B cell (primary cell): Measurements from ENCODE around the gene P2RY10. TPM values are rescaled to one million over a fixed set of nuclear protein-coding genes. Genes with fewer than 3 reads are reported as not detected.

Source experiments
- ATAC-seq: fragments of 200-7000 bp; cut with Tn5 transposase; one replicate; pipeline ENCODE4 v1.10.0; 2021; ENCODE audit warnings: low read depth, mild to moderate bottlenecking, moderate number of reproducible peaks, moderate library complexity
- CTCF ChIA-PET: fragments of 350-600 bp; sonication (Branson Sonifier 250); formaldehyde crosslinking; loops from one replicate; lab custom pipeline; 2021; ENCODE audit warnings: antibody characterized with exemption, inconsistent platforms; lab: Charles Lee
- POLR2A ChIA-PET: fragments of 350-600 bp; sonication (Branson Sonifier 250); formaldehyde crosslinking; loops from one replicate; lab custom pipeline; 2021; ENCODE audit warnings: antibody characterized with exemption; lab: Charles Lee
- DNase-seq: peaks from one replicate; pipeline ENCODE4 v3.0.0; 2013
- H2AFZ ChIP-seq: 2 replicates; pipeline ENCODE4 v1.6.1; 2012; ENCODE audit warnings: mild to moderate bottlenecking, low read depth, low read length; ENCODE audit not compliant: insufficient read depth, poor library complexity, severe bottlenecking
- H3K27ac ChIP-seq, 2 donors: 1 replicate in 1 of 2; 2 replicates in 1 of 2; pipeline ENCODE4 v1.5.1; 2012 to 2013; ENCODE audit warnings: low read length in 2 of 2, mild to moderate bottlenecking in 2 of 2, moderate library complexity in 1 of 2
- H3K27me3 ChIP-seq, 4 experiments: fragments of 200-600 bp in 1 of 4; sonication (generic) in 1 of 4; replicated peaks in 1 of 4; 1 replicate in 2 of 4; 2 replicates in 2 of 4; pipeline versions ENCODE4 v1.6.1 to v1.7.0; 2013 to 2016; ENCODE audit warnings: low read length in 3 of 4, mild to moderate bottlenecking in 2 of 4, mixed read lengths in 1 of 4, moderate library complexity in 1 of 4; ENCODE audit not compliant: insufficient read depth in 4 of 4, control insufficient read depth in 3 of 4; ENCODE audit errors: control extremely low read depth in 1 of 4
- H3K36me3 ChIP-seq, 2 experiments: replicated peaks in 1 of 2; 1 replicate in 1 of 2; 2 replicates in 1 of 2; pipeline versions ENCODE4 v1.6.1 to v1.7.1; 2013; ENCODE audit warnings: low read length in 1 of 2; ENCODE audit not compliant: insufficient read depth in 2 of 2, control insufficient read depth in 1 of 2; ENCODE audit errors: control extremely low read depth in 1 of 2, extremely low read depth in 1 of 2
- H3K4me1 ChIP-seq, 2 donors: fragments of 200-600 bp in 1 of 2; sonication (generic) in 1 of 2; 1 replicate in 1 of 2; 2 replicates in 1 of 2; pipeline versions ENCODE4 v1.5.1 to v1.6.1; 2013 to 2017; ENCODE audit warnings: low read length in 2 of 2; ENCODE audit not compliant: control insufficient read depth in 2 of 2, insufficient read depth in 2 of 2
- H3K4me2 ChIP-seq: replicated peaks from 2 replicates; pipeline ENCODE3; 2012; ENCODE audit warnings: mild to moderate bottlenecking, low read depth, low read length; ENCODE audit not compliant: poor library complexity, severe bottlenecking
- H3K4me3 ChIP-seq, 5 experiments: fragments of 200-600 bp in 1 of 5; sonication (generic) in 1 of 5; 1 replicate in 3 of 5; 2 replicates in 2 of 5; pipeline versions ENCODE4 v1.5.1 to v1.7.0; 2011 to 2016; ENCODE audit warnings: low read length in 4 of 5, mild to moderate bottlenecking in 4 of 5, low read depth in 2 of 5, control low read depth in 1 of 5, moderate library complexity in 1 of 5; ENCODE audit not compliant: insufficient read depth in 1 of 5; ENCODE audit errors: control extremely low read depth in 1 of 5, extremely low read depth in 1 of 5
- H3K79me2 ChIP-seq: fragments of 200-600 bp; sonication (generic); one replicate; pipeline ENCODE4 v1.6.0; 2016; ENCODE audit warnings: low read length; ENCODE audit not compliant: control insufficient read depth, insufficient read depth
- H3K9ac ChIP-seq: fragments of 200-600 bp; sonication (generic); 2 replicates; pipeline ENCODE4 v1.6.1; 2017; ENCODE audit warnings: mild to moderate bottlenecking, low read length, moderate library complexity
- H3K9me3 ChIP-seq, 3 donors: one replicate each; pipeline versions ENCODE4 v1.6.1 to v1.7.1; 2013; ENCODE audit warnings: low read length in 2 of 3; ENCODE audit not compliant: control insufficient read depth in 2 of 3, insufficient read depth in 1 of 3; ENCODE audit errors: control extremely low read depth in 1 of 3
- H4K20me1 ChIP-seq: 2 replicates; pipeline ENCODE4 v1.6.0; 2012; ENCODE audit warnings: mild to moderate bottlenecking, low read length; ENCODE audit not compliant: insufficient read depth, control insufficient read depth, poor library complexity, severe bottlenecking
- H3K27ac Mint-ChIP-seq: one replicate; pipeline ENCODE4 v1.8.0; 2021; ENCODE audit warnings: mixed read lengths
- H3K27me3 Mint-ChIP-seq: one replicate; pipeline ENCODE4 v1.8.0; 2021; ENCODE audit warnings: mixed read lengths
- H3K4me1 Mint-ChIP-seq: one replicate; pipeline ENCODE4 v1.8.0; 2021; ENCODE audit warnings: mixed read lengths
- H3K4me3 Mint-ChIP-seq: one replicate; pipeline ENCODE4 v1.8.0; 2021; ENCODE audit warnings: mixed read lengths
- H3K9me3 Mint-ChIP-seq: one replicate; pipeline ENCODE4 v1.8.0; 2022; ENCODE audit warnings: mixed read lengths; ENCODE audit not compliant: insufficient read depth
- CTCF ChIP-seq: fragments of 200-600 bp; IDR thresholded peaks from one replicate; pipeline ENCODE4 v1.8.0; 2022; ENCODE audit warnings: antibody characterized with exemption, mild to moderate bottlenecking
- EZH2 ChIP-seq: IDR thresholded peaks from 2 replicates; pipeline ENCODE4 v1.6.1; 2012; ENCODE audit warnings: borderline replicate concordance, low read depth, mild to moderate bottlenecking, moderate library complexity, low read length; ENCODE audit not compliant: insufficient read depth, poor library complexity, severe bottlenecking
- WGBS: methylation state at CpG from one replicate; pipeline ENCODE4 v1.1.5; 2013; ENCODE audit warnings: missing lambda C conversion rate; ENCODE audit not compliant: insufficient coverage; 5-methylcytosine and 5-hydroxymethylcytosine counted together
- intact Hi-C: fragments of 100-400 bp; cut with micrococcal nuclease; formaldehyde crosslinking; loops from one replicate; pipeline ENCODE4 v1.10.0; 2022
- polyA plus RNA-seq: library from polyadenylated mRNA; depleted of rRNA; stranded (reverse); fragments of >200 nt; gene quantifications from 2 replicates; pipeline ENCODE4 v1.2.3, GENCODE V29; 2012
- total RNA-seq, 2 donors: library from RNA; stranded (reverse); fragments of 120-200 nt in 1 of 2; gene quantifications; 1 replicate in 1 of 2; 2 replicates in 1 of 2; pipeline versions ENCODE4 v1.2.3 to v1.2.4, GENCODE V29; 2013 to 2022

The P2RY10 gene
- total and polyA plus RNA-seq, 2 donors (not counting 1 experiment from before 2014, with no cell fraction given): 91.0 to 177 TPM

- Histone ChIP-seq H3K27ac (no peak overlapping the region), H3K9ac (no peak overlapping the region), H2AFZ (no peak overlapping the region), H3K4me1 (no peaks in the 10 kb centered on the region), H3K36me3 (no peaks in the 10 kb centered on the region), H3K4me3 (no peak overlapping the region), H3K9me3 (no peaks in the 10 kb centered on the region), H3K79me2 (no peaks in the 10 kb centered on the region), H4K20me1 (no peaks in the 10 kb centered on the region), H3K27me3 (no peaks in the 10 kb centered on the region), H3K4me2 (no peak overlapping the region)
- WGBS: 100% methylated on average over 1 of the region's 7 CpGs
- Mint-ChIP-seq H3K4me1 (no peaks in the 10 kb centered on the region), H3K9me3 (no peaks in the 10 kb centered on the region), H3K27ac (peak overlapping the region; percentile 53), H3K27me3 (no peaks in the 10 kb centered on the region), H3K4me3 (no peak overlapping the region)
- TF ChIP-seq CTCF: no peak
- no peak for TF ChIP-seq EZH2
- intact Hi-C loops: no loop called here
- CTCF ChIA-PET: no interaction called here
- ATAC-seq (no peak), DNase-seq (no peak)
- POLR2A ChIA-PET: interaction anchor here (0.7 kb wide), 1 partner anchor 11 kb away, joined by 3 read pairs; no protein-coding TSS in a partner anchor
Observed at GRCh38 chrX:78934866-78935265, 10.3 kb upstream of the P2RY10 start.

- Histone ChIP-seq H3K9ac (peak overlapping the region; percentile 13), H3K4me2 (peak overlapping the region; percentile 68), H4K20me1 (no peaks in the 10 kb centered on the region), H3K4me3 (peak overlapping the region in 4 of 5 experiments; percentile 2 to 25 (median 13)), H3K36me3 (peaks cover 0 to 5% of the 10 kb centered on the region in 2 experiments), H3K9me3 (no peaks in the 10 kb centered on the region), H3K79me2 (peaks cover 52% of the 10 kb centered on the region), H3K27ac (peak overlapping the region; percentile 87 to 94), H2AFZ (peak overlapping the region; percentile 13), H3K4me1 (peaks cover 32 to 37% of the 10 kb centered on the region in 2 donors), H3K27me3 (no peaks in the 10 kb centered on the region)
- TF ChIP-seq EZH2 (no peak), CTCF (no peak)
- WGBS: no CpG with 5 or more reads among the region's 3 CpGs
- Mint-ChIP-seq H3K4me3 (peak overlapping the region; percentile 99), H3K27ac (peak overlapping the region; percentile 97), H3K9me3 (no peaks in the 10 kb centered on the region), H3K4me1 (peaks cover 49% of the 10 kb centered on the region), H3K27me3 (no peaks in the 10 kb centered on the region)
- ATAC-seq (no peak), DNase-seq (peak; percentile 31)
- ChIA-PET POLR2A (no interaction called here), CTCF (interaction anchor here (1.4 kb wide), 1 partner anchor 14 kb away, joined by 4 read pairs; no protein-coding TSS in a partner anchor)
- intact Hi-C loops: loop anchor here (2.0 to 10.0 kb wide), 5 partner anchors 190 to 1860 kb away; partner anchors contain the start of genes ATP7A, BRWD3 and CYSLTR1
Observed at GRCh38 chrX:78944351-78944750, 840 bp upstream of the P2RY10 start.
